Esophagus squamous epithelium (tissue), 4 donors: ENCODE results near the gene SPPL2C.

ENCODE experiments used
- CTCF ChIP-seq, 6 experiments: fragments of 450-650 bp in 4 of 6; fragments of 200-600 bp in 2 of 6; sonication (generic) in 2 of 6; IDR thresholded peaks; one replicate each; pipeline ENCODE4 v1.5.1; 2016 to 2019; ENCODE audit warnings: antibody characterized with exemption in 6 of 6, mild to moderate bottlenecking in 4 of 6, moderate library complexity in 4 of 6
- POLR2A ChIP-seq, 4 donors: fragments of 450-650 bp; IDR thresholded peaks; one replicate each; pipeline ENCODE4 v1.6.1; 2017; ENCODE audit warnings: antibody characterized with exemption in 4 of 4, mild to moderate bottlenecking in 4 of 4, moderate library complexity in 3 of 4

- TF ChIP-seq CTCF (IDR thresholded peaks at IDR 0.05), result no peak
- TF ChIP-seq POLR2A (IDR thresholded peaks at IDR 0.05), result no peak
Measured at GRCh38 chr17:45818699-45819098, 26.0 kb upstream of the SPPL2C start.
